Measurements from ENCODE around the gene SHISA9. TPM values are rescaled to one million over a fixed set of nuclear protein-coding genes. Genes with fewer than 3 reads are reported as not detected.
"Not testable (repeated sequence)": the region's sequence is repeated elsewhere in the genome, so short reads cannot be mapped to it uniquely, and the experiment has no call there.

Gene SHISA9
- total RNA-seq: under 1 TPM; 0.08 to 0.20 (median 0.13) TPM

DNA sequence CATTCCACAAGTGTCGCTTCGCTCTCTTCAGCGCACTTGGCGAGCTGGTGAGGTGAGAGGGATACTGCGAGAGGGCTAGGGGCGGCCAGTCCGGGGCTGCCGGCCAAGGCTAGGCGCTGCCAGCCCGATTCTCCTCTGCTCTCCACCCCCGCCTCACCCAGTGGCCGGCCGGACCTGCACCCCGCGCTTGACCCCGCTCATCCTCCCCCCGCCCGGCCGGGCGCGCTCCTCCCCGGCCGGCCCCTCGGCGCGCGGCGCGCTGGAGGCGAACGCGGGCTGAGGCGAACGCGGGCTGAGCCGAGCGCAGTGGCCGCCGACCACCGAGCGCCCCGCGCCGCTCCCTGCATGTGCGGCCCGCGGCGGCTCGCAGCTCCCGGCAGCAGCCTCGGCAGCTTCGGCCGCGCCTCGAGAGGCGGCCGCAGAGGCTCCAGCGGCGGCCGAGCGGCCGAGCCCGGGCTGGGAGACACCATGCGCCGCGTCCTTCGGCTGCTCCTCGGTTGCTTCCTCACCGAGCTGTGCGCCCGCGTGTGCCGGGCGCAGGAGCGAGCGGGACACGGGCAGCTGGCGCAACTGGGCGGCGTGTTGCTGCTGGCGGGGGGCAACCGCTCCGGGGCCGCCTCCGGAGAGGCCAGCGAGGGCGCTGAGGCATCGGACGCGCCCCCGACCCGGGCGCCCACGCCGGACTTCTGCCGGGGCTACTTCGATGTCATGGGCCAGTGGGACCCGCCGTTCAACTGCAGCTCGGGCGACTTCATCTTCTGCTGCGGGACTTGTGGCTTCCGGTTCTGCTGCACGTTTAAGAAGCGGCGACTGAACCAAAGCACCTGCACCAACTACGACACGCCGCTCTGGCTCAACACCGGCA lies at the start of gene SHISA9:
Gene SHISA9 (plus strand): TSS at position 2 of the 865 bp plus-strand sequence.
- ATAC-seq: no peak
- no peaks in the 10 kb centered on the region for H3K36me3 Mint-ChIP-seq (ENCODE audit: insufficient read depth)
- peaks cover 61% of the 10 kb centered on the region for H3K27me3 Mint-ChIP-seq (ENCODE audit: low read depth)
- no peak for DNase-seq
- H3K4me1 Mint-ChIP-seq (ENCODE audit: low read depth): peaks cover 4% of the 10 kb centered on the region
- H3K4me3 Mint-ChIP-seq: no peak within 1 kb of the TSS
- H3K9me3 Mint-ChIP-seq: no peaks in the 10 kb centered on the region

DNA sequence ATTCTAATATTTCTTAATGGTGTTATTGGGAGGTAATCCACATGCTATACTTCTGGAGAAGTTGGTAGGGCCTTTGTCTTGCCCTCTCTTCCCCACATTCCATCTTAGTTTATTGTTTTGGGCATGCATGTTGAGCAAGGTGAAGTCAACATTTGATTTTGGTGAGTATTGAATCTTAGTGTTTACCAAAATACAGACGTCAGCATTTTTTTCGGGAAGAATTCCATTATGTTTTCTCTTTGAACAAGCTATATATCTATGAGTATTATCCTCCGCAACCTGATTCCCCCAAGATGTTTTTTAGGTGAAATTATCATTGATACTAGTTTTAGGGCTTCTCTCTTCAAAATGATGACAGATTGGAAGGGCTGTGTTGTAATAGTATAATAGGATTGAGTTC lies 47.4 kb upstream of the SHISA9 start:
- Mint-ChIP-seq H3K4me3 (no peak overlapping the region), H3K27me3 (ENCODE audit: low read depth) (peaks cover 10% of the 10 kb centered on the region), H3K9me3 (peaks cover 8% of the 10 kb centered on the region), H3K36me3 (ENCODE audit: insufficient read depth) (no peaks in the 10 kb centered on the region), H3K4me1 (ENCODE audit: low read depth) (no peaks in the 10 kb centered on the region)
- DNase-seq: no peak
- no peak for ATAC-seq

DNA sequence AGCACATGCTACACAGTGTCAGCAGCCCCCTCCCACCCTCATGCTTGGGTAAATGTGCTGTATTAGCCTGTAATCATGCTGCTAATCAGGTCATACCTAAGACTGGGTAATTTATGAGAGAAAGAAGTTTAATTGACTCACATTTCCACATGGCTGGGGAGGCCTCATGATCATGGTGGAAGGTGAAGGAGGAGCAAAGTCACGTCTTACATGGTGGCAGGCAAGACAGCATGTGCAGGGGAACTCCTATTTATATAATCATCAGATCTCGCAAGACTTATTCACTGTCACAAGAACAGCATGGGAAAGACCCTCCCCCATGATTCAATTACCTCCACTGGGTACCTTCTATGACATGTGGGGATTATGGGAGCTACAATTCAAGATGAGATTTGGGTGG lies 44.0 kb upstream of the SHISA9 start:
- not testable (repeated sequence) for DNase-seq; H3K36me3 Mint-ChIP-seq (ENCODE audit: insufficient read depth); H3K4me3 Mint-ChIP-seq; H3K27me3 Mint-ChIP-seq (ENCODE audit: low read depth); ATAC-seq; H3K9me3 Mint-ChIP-seq; H3K4me1 Mint-ChIP-seq (ENCODE audit: low read depth)

DNA sequence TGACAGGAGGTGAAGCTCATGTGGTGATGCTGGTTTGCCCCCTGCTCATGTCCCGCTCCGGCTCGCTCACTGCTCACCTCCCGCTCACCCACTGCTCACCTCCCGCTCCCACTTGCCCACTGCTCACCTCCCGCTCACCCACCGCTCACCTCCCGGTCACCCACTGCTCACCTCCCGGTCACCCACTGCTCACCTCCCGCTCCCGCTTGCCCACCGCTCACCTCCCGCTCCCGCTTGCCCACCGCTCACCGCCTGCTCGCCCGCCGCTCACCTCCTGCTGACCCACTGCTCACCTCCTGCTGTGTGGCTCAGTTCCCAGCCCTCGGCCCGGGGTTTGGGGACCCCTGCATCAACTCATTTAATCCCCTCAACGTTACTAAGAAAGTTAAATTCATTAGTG lies 39.1 kb upstream of the SHISA9 start:
- Mint-ChIP-seq H3K4me1 (ENCODE audit: low read depth) (no peaks in the 10 kb centered on the region), H3K27me3 (ENCODE audit: low read depth) (peaks cover 8% of the 10 kb centered on the region), H3K9me3 (no peaks in the 10 kb centered on the region), H3K36me3 (ENCODE audit: insufficient read depth) (no peaks in the 10 kb centered on the region), H3K4me3 (no peak overlapping the region)
- DNase-seq: no peak
- ATAC-seq: no peak

DNA sequence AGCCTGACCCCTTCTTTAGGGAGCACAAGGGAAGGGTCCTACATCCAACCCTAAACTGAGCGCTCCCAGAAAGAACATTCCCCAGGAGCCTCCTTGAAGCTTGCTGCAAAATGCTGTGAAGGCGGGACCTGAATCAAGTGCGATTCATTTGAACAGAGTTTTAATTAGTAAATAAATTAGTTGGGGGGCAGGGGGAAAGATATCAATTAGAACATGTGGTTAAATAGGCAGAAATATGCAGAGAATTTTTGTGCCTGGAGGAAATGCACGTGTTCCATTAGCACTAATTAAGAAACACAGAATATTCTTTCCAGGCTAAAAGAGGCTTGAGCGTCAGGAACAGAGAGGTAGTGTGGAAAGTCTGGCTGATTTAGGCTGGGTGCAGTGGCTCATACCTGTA lies 38.5 kb upstream of the SHISA9 start:
- ATAC-seq: no peak
- H3K36me3 Mint-ChIP-seq (ENCODE audit: insufficient read depth): no peaks in the 10 kb centered on the region
- H3K4me1 Mint-ChIP-seq (ENCODE audit: low read depth): no peaks in the 10 kb centered on the region

DNA sequence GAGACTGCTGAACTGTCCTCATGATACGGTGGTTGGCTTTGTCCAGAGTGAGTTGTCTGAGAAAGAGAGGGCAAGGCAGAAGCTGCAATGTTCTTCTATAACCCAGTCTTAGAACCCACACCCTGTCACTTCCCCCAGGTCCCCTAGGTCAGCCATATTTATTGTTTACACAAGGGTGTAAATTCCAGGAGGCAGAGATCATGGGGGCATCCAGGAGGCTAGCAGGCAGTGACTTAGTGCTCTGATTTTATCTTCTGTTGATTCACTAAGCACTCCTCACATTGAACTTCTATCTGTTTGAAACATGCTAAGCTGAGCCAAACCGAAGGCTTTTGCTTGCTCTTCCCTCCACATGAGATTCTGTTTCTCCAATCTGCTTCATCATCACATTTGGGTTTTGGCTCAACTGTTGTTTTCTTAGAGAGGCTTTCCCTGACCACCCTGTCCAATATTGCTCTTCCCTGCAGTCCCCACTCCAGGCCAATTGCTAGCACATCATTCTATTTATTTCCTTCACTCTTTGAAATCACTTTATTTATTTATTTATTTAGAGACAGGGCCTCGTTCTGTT lies 34.3 kb upstream of the SHISA9 start:
- Mint-ChIP-seq H3K9me3 (no peaks in the 10 kb centered on the region), H3K4me1 (ENCODE audit: low read depth) (no peaks in the 10 kb centered on the region), H3K27me3 (ENCODE audit: low read depth) (peaks cover 6% of the 10 kb centered on the region), H3K36me3 (ENCODE audit: insufficient read depth) (no peaks in the 10 kb centered on the region), H3K4me3 (no peak overlapping the region)
- ATAC-seq (no peak), DNase-seq (no peak)

More for the DNA sequence above, 38.5 kb upstream of the SHISA9 start:
- Mint-ChIP-seq H3K9me3 (no peaks in the 10 kb centered on the region), H3K4me3 (no peak overlapping the region), H3K27me3 (ENCODE audit: low read depth) (peaks cover 8% of the 10 kb centered on the region)
- DNase-seq: no peak

DNA sequence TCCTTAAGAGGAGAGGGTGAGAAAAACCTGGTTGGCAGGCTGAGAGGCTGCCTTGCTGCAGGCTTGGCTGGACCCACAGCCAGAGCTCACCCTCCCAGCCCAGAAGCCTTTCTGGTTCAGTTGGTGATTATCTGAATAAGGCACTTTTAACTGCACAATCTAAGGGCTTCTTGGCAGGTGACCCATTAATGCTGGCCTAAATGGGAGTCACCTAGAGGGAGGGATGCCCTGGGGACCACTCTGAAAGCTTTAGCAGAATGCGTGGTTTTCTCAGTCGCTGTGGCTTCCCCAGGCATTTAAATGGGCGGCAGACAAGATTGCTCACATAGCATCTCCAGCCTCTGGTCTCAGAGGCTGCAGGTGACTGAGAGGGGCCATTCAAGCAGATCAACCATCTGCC lies 33.2 kb upstream of the SHISA9 start:
- H3K27me3 Mint-ChIP-seq (ENCODE audit: low read depth): peaks cover 6% of the 10 kb centered on the region
- no peaks in the 10 kb centered on the region for H3K9me3 Mint-ChIP-seq
- no peaks in the 10 kb centered on the region for H3K36me3 Mint-ChIP-seq (ENCODE audit: insufficient read depth)

DNA sequence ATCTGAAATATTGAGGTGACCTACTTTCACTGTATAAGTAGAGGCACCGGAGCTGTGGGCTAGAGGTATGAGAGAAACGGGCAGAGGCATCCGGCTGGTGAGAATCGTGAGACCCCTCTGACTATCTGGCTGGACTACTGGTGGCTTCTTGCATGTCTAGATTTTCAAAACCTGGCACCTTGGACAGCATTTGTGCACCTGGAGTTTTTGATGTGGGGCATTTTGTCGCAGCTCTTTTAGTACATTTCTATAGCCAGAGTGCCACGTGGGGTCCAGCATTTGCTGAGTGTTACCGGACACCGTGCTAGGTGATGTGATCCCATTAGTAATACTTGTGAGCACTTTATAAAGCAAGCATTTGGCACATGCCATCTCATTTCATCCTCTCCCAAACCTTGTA lies 32.6 kb upstream of the SHISA9 start:
- Mint-ChIP-seq H3K4me3 (no peak overlapping the region), H3K27me3 (ENCODE audit: low read depth) (peaks cover 6% of the 10 kb centered on the region), H3K4me1 (ENCODE audit: low read depth) (no peaks in the 10 kb centered on the region), H3K36me3 (ENCODE audit: insufficient read depth) (no peaks in the 10 kb centered on the region), H3K9me3 (no peaks in the 10 kb centered on the region)
- ATAC-seq: no peak
- no peak for DNase-seq

More for the DNA sequence above, 33.2 kb upstream of the SHISA9 start:
- H3K4me3 Mint-ChIP-seq: no peak overlapping the region
- DNase-seq (no peak), ATAC-seq (no peak)
- H3K4me1 Mint-ChIP-seq (ENCODE audit: low read depth): no peaks in the 10 kb centered on the region

DNA sequence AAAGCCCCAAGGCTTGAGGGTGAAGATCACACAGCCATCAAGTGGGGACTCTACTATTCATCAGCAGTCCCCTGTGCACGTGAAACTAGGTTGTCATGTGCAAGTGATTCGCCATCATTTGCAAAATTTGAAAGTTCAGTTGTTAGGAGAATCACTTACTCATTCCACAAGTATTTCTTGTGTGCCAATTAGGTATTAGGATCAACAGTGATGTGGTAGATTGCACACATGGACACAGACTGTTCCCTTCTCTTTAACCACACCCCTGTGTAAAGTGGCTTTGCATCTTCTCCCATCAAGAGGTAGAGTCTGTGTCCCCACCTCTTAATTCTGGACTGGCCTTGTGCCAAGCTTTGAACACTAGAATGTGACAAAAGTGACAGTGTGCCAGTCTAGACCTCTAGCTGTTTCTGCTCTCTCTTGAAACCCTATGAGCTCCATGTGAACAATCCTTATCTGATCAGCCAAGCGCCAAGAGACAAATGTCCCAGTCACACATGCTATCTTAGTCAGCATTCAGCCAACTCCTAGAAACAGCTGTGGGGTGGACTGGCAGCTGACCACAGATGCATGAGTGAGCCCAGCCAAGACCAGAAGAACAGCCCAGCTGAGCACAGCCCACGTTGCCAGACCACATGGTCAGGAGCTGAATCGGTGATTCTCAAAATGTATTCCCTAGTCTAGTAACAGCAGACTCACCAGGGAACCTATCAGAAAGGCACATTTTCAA lies 31.5 kb upstream of the SHISA9 start:
- H3K36me3 Mint-ChIP-seq (ENCODE audit: insufficient read depth): no peaks in the 10 kb centered on the region
- ATAC-seq (no peak), DNase-seq (no peak)
- H3K4me3 Mint-ChIP-seq: no peak overlapping the region
- peaks cover 6% of the 10 kb centered on the region for H3K27me3 Mint-ChIP-seq (ENCODE audit: low read depth)
- no peaks in the 10 kb centered on the region for H3K4me1 Mint-ChIP-seq (ENCODE audit: low read depth)
- H3K9me3 Mint-ChIP-seq: no peaks in the 10 kb centered on the region

DNA sequence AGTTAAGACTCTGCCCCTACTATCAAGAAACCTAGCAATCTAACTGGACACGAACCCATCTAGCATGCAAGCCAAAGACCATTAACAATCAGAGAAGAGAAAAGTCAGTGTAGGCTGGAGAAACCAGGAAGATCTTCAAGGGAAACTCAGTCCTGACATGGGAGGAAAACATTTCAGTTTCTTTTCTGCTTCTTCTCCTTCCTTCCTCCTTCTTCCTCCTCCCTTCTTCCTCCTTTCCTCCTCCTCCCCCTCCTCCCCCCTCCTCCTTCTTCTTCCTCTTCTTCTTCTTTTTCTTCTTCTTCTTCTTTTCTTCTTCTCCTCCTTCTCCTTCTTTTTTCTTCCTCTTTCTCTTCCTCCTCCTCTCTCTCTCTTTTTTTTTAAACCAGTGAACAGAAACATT lies 29.6 kb upstream of the SHISA9 start:
- Mint-ChIP-seq H3K4me1 (ENCODE audit: low read depth) (no peaks in the 10 kb centered on the region), H3K9me3 (no peaks in the 10 kb centered on the region), H3K27me3 (ENCODE audit: low read depth) (peaks cover 5% of the 10 kb centered on the region), H3K4me3 (no peak overlapping the region), H3K36me3 (ENCODE audit: insufficient read depth) (no peaks in the 10 kb centered on the region)
- DNase-seq: no peak
- no peak for ATAC-seq

DNA sequence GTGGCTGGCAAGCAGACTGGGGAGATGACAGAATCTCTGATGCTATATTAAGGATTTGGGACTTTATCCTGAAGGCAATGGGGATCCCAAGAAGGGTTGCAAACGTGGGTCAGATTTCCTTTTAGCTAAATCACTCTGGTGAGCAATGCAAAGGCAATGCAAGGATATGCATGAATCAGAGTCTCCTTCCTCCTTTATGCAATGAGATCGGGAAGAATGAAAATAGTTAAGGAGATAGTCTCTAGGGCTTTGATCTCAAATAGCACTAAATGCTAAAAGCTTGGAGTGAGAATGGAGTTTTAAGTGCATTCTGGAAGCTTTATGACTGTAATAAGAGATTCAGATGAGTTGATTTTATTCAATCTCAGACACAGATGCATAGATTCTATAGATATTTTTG lies 27.2 kb upstream of the SHISA9 start:
- no peaks in the 10 kb centered on the region for H3K9me3 Mint-ChIP-seq
- H3K4me3 Mint-ChIP-seq: no peak overlapping the region
- H3K4me1 Mint-ChIP-seq (ENCODE audit: low read depth): no peaks in the 10 kb centered on the region
- no peak for ATAC-seq
- DNase-seq: no peak
- no peaks in the 10 kb centered on the region for H3K36me3 Mint-ChIP-seq (ENCODE audit: insufficient read depth)
- H3K27me3 Mint-ChIP-seq (ENCODE audit: low read depth): peaks cover 15% of the 10 kb centered on the region

DNA sequence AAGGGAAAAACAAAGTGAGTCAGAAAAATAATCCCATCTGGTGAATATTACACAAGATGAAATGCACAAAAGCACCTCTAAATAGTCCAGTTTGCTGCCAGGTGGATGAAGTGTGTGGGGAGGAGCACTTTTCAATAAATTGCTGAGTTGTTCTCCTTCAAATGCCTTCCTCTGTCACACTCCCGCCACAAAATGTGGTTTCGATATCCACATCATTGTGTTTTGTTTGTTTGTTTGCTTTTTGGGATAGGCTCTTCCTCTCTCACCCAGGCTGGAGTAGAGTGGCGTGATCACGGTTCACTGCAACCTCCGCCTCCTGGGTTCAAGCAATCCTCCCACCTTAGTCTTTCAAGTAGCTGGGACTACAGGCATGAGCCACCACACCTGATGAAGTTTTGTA lies 24.6 kb upstream of the SHISA9 start:
- H3K4me3 Mint-ChIP-seq: no peak overlapping the region
- no peak for ATAC-seq

DNA sequence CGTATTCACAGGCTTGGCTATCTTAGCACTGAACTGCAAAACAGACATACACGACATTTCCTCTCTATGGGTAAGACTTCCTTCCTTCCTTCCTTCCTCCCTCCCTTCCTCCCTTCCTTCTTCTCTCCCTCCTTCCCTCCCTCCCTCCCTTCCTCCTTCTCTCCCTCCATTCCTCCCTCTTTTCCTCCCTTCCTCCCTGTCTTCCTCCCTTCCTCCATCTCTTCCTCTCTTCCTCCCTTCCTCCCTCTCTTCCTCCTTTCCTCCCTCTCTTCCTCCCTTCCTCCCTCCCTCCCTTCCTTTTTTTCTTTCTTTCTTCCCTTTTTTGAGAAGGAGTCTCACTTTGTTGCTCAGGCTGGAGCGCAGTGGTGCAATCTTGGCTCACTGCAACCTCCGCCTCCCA lies 22.4 kb upstream of the SHISA9 start:
- peaks cover 17% of the 10 kb centered on the region for H3K27me3 Mint-ChIP-seq (ENCODE audit: low read depth)
- no peaks in the 10 kb centered on the region for H3K36me3 Mint-ChIP-seq (ENCODE audit: insufficient read depth)
- DNase-seq (no peak), ATAC-seq (no peak)
- no peaks in the 10 kb centered on the region for H3K9me3 Mint-ChIP-seq
- H3K4me3 Mint-ChIP-seq: no peak overlapping the region
- H3K4me1 Mint-ChIP-seq (ENCODE audit: low read depth): no peaks in the 10 kb centered on the region

More for the DNA sequence above, 24.6 kb upstream of the SHISA9 start:
- H3K27me3 Mint-ChIP-seq (ENCODE audit: low read depth): peaks cover 17% of the 10 kb centered on the region
- H3K36me3 Mint-ChIP-seq (ENCODE audit: insufficient read depth): no peaks in the 10 kb centered on the region
- no peaks in the 10 kb centered on the region for H3K4me1 Mint-ChIP-seq (ENCODE audit: low read depth)
- H3K9me3 Mint-ChIP-seq: no peaks in the 10 kb centered on the region
- DNase-seq: no peak

DNA sequence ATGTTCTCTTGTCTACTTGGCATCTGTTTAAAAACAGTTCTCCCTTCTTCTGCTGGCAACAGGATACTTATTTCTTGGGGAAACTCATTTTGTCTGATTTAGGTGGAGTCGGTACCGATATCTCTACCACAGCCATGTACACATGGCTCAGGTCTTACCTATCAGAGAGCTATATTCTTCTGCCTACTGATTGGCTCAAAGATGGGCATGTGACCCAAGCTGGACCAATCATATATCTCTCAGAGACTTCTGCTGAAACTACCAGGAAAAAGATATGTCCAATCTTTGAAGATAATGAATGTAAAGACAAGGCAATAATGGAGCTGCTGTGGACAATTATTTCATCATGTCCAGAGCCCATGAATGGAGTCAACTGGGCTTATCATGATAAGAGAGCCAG lies 21.6 kb upstream of the SHISA9 start:
- H3K27me3 Mint-ChIP-seq (ENCODE audit: low read depth): peaks cover 17% of the 10 kb centered on the region
- no peaks in the 10 kb centered on the region for H3K9me3 Mint-ChIP-seq
- ATAC-seq (no peak), DNase-seq (no peak)
- H3K4me1 Mint-ChIP-seq (ENCODE audit: low read depth): no peaks in the 10 kb centered on the region
- H3K36me3 Mint-ChIP-seq (ENCODE audit: insufficient read depth): no peaks in the 10 kb centered on the region
- H3K4me3 Mint-ChIP-seq: no peak overlapping the region

DNA sequence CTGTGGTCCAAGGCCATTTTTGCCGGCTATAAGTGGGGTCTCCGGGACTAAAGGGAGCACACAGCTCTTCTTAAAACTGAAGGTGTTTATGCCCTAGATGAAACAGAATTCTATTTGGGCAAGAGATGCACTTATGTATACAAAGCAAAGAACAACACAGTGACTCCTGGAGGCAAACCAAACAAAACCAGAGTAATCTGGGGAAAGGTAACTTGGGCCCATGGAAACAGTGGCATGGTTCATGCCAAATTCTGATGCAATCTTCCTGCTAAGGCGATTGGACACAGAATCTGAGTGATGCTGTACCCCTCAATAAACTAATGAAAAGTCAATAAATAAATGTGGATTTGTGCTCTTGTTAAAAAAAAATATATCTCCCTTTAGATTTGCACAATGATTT lies 20.2 kb upstream of the SHISA9 start:
- H3K4me3 Mint-ChIP-seq: no peak overlapping the region
- no peaks in the 10 kb centered on the region for H3K4me1 Mint-ChIP-seq (ENCODE audit: low read depth)
- DNase-seq (no peak), ATAC-seq (no peak)
- H3K9me3 Mint-ChIP-seq: no peaks in the 10 kb centered on the region
- no peaks in the 10 kb centered on the region for H3K36me3 Mint-ChIP-seq (ENCODE audit: insufficient read depth)
- peaks cover 17% of the 10 kb centered on the region for H3K27me3 Mint-ChIP-seq (ENCODE audit: low read depth)

All from activated T-cell treated with anti-CD3 and anti-CD28 coated beads, Interleukin-2, amount 50 U/mL, for 4 hours (primary cell).